Fibroblast of lung (primary cell): ENCODE results near the gene FGD2.

Experiments
- EZH2 ChIP-seq: IDR thresholded peaks from 2 replicates; pipeline ENCODE4 v1.5.1; 2012; ENCODE audit warnings: low read length, control low read depth, mild to moderate bottlenecking; ENCODE audit errors: missing control alignments
- TF ChIP-seq, protein P1 (sequence below), 2 donors: IDR thresholded peaks in 1 of 2; conservative IDR thresholded peaks in 1 of 2; 1 replicate in 1 of 2; 2 replicates in 1 of 2; pipeline ENCODE4 v1.5.1; 2011 to 2012; ENCODE audit warnings: low read length in 2 of 2, control low read depth in 1 of 2, inconsistent platforms in 1 of 2, low read depth in 1 of 2, mild to moderate bottlenecking in 1 of 2

DNA sequence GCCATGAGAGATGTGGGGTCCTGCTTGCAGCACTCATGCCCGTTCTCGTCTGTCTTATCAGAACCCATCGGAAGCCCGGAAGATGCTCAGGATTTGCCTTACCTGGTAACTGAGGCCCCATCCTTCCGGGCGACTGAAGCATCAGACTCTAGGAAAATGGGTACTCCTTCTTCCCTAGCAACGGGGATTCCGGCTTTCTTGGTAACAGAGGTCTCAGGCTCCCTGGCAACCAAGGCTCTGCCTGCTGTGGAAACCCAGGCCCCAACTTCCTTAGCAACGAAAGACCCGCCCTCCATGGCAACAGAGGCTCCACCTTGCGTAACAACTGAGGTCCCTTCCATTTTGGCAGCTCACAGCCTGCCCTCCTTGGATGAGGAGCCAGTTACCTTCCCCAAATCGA is 42.6 kb upstream of the FGD2 start:
- TF ChIP-seq, protein P1, sequence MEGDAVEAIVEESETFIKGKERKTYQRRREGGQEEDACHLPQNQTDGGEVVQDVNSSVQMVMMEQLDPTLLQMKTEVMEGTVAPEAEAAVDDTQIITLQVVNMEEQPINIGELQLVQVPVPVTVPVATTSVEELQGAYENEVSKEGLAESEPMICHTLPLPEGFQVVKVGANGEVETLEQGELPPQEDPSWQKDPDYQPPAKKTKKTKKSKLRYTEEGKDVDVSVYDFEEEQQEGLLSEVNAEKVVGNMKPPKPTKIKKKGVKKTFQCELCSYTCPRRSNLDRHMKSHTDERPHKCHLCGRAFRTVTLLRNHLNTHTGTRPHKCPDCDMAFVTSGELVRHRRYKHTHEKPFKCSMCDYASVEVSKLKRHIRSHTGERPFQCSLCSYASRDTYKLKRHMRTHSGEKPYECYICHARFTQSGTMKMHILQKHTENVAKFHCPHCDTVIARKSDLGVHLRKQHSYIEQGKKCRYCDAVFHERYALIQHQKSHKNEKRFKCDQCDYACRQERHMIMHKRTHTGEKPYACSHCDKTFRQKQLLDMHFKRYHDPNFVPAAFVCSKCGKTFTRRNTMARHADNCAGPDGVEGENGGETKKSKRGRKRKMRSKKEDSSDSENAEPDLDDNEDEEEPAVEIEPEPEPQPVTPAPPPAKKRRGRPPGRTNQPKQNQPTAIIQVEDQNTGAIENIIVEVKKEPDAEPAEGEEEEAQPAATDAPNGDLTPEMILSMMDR (conservative IDR thresholded peaks at IDR 0.05 in 1 of 2, IDR thresholded peaks at IDR 0.05 in 1 of 2; ENCODE audit: low read depth in 1 of 2, low read length in 2 of 2): no peak
- no peak for TF ChIP-seq EZH2
